GM19395 (cell line): ENCODE results near the gene SELENBP1.
"Not testable (repeated sequence)": the region's sequence is repeated elsewhere in the genome, so short reads cannot be mapped to it uniquely, and the experiment has no call there.

ENCODE experiments used
- ATAC-seq: cut with Tn5 transposase; IDR thresholded peaks from one replicate; pipeline ENCODE4 v1.9.1; 2021; ENCODE audit warnings: mild to moderate bottlenecking, moderate library complexity; ENCODE audit not compliant: unreplicated experiment

The SELENBP1 gene

DNA sequence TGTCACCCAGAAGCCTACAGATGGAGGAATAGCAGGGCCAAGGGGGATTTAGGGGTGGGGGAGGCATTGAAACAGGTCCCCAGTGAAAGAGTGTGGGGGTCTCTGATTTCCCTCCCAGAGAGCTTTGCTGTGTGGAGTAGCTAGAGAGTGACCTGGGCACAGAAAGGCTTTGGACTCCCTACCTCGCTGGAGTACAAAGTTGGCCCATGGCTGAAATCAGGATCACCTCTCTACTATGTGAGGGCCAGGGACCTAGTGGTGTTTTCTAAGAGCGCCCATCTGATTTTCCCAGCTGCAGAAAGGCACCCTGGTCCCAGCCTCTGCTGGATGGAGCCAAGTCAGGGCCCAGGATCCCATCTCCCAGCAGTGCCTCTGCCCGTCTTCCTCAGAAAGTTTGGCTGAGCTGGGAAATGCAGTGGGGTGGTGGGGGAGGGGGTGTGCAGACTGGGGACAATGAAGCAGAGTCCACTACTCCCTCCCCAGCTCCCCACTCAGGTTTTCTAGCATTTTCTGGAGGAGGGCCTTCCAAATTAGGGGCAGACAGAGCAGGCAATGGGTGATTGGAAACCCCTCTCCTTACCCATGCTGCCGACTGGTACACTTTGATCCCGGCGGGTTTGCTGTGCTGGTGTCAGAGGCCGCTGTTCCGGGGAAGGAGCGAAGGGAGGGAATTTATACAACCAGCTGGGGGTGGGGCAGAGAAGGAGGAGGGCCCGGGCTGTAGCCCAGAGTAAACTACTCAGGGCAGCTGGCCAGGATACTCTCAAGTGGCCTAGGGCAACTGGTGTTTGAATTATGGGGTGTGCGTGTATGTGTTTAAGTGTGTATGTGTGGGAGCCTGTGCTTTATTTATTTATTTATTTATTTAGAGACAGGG, at the start of gene SELENBP1:
SELENBP1 (minus strand) TSS at position 648 of the 877 bp plus-strand sequence; CDS start at position 584, 64 bp downstream.
- no peak for ATAC-seq

DNA sequence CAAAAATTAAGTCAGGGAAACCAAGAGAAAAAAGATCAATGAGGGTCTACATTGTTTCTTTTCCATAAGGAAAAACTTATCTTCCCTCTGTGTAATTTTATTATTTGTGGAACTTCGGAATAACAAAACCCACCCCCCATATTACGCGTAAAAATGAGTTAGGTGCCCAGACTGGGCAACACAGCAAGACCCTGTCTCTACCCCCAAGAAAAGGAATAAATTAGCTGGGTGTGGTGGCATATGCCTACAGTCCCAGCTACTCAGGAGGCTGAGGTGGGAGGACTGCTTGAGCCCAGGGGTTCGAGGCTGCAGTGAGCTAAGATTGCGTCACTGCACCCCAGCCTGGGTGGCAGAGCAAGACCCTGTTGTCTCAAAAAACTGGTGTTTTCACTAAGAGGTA, 47.3 kb upstream of the SELENBP1 start:
- ATAC-seq = no peak

DNA sequence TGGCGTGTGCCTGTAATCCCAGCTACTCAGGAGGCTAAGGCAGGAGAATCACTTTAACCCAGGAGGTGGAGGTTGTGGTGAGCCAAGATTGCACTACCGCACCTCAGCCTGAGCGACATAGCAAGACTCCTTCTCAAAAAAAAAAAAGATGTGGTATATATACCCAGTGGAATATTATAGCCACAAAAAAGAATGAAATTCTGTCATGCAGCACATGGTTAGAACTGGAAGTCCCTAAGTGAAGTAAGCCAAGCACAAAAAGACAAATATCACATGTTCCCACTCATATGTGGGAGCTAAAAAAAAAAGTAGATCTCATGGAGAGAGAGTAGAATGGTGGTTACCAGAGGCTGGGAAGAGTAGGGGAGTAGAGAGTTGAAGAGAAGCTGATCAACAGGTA, 45.6 kb upstream of the SELENBP1 start:
- ATAC-seq = no peak

GRCh38 chr1:151416231-151416630, 43.7 kb upstream of the SELENBP1 start:
- no peak for ATAC-seq

DNA sequence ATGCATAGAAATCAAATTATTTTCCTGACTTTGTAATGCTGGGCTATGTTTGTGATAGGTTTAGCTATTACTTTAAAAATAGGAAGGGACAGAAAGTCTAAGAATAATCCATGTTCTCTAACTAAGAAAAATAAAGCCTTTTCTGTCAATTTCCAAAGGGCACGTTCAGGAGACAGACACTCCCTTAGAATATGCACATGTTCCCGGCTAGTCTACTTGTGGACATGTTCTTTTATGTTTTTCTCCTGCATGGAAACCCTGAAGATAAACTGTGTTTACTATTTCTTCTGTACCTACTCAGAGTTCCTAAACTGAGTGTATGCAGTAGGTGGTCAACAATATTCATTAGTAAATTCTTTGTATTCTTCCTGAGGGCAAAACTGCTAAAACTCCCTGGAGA, 39.4 kb upstream of the SELENBP1 start:
- no peak for ATAC-seq

DNA sequence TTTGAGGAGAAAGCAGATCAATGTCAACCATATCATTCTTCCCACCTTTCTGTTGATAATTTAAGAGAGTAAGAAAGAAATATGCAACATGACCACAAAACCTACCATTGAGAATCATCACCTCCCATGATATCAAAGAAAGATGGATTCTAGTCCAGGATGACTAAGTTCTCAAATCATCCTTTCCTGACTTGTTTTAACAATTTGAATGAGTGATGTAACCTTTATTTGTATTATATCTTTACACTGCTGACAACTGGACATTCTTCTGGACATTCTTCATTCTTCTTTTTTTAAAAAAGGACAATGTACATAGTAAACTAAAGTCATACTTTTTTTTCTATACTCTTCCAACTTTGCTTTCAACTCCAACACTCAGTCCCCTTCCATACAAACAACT, 36.4 kb upstream of the SELENBP1 start:
- ATAC-seq = no peak

DNA sequence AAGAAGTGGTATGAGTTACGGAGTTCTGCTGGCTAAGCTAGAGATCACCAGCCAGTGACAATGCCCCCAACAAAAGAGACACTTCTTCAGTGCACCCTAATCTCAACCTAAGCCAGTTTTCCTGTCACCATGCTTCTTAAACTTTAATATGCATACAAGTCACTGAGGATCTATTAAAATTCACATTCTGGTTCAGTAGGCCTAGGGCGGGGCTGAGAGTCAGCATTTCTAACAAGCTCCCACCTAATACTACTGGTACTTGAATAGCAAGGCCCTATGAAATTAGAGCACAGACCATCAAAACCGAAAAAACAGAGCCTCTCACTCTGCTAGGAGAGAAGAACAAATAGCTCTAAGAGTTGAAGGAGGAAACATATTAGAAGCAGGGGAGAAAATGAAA, 34.8 kb upstream of the SELENBP1 start:
- no peak for ATAC-seq

DNA sequence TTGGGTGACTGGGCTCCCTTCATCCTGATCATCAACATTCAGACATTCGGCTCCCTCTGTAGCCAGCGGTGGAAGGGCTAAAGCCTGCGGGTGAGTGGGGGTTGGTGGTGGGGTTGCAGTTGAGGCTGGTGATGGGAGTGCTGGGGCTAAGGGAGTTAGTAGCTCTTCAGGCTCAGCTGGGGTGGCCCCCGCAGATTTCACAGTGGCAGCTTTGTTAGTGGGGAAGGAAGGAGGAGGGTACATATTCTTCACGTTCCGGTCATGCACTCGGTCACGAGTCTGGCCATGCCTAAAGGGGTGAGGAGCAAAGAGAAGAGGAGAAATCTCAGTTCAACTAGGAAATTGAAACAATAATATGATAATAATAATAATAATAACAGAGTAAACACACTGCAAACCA, 33.7 kb upstream of the SELENBP1 start:
- no peak for ATAC-seq

DNA sequence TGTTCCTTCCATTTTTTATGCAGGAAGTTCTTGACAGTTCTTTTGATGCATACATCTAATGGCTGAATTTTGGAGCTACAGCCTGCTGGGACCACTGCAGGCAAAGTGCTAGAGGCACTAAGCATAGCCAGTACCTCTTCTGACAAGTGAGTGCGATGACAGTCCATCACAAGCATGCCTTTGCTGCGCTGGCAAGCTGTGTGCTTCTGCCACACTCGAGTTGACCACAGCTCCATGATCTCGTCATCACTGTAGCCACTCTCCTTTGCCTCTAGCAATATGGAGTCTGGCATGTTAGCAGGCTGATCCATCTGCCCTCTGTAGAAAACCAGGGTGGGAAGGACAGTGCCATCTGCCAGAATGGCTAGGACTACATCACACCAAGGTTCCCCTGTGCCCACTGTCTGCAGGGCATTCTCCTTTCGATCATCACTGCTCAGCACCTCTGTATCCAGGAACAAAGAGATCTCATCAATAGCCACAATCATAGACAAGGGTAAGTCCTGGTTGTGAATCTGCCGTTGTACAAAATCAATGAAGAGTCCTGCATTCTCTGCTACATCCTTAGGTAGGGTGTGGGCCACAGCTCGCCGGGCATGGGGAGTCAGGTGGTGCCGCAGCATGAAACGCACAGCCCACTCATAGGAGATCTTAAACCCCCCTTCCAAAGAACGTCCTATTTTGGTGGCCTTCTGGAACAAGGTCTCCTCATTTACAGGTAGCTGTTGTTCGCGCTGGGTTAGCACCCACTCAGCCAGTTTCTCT, 32.9 kb upstream of the SELENBP1 start:
- no peak for ATAC-seq

- ATAC-seq = no peak
Measured at GRCh38 chr1:151403612-151404011, 31.1 kb upstream of the SELENBP1 start.

DNA sequence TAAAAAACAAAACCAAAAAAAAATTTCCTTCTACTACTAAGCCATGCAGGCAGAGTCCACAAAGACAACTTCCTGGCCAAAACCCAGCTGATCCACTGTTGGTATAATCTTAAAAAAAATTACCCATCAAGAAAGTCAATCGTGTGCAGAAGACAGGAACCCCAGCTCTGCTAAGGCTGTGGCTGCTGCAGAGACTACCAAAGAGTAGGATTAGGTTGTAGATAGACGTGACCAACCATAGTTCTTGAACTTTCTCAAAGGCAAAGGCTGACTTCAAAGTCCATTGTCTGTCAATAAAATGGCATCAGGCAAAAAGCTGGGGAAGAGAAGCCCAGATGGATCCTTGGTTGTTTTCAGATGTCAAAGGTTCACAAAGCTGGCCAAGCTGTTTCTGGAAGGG, 30.3 kb upstream of the SELENBP1 start:
- no peak for ATAC-seq

DNA sequence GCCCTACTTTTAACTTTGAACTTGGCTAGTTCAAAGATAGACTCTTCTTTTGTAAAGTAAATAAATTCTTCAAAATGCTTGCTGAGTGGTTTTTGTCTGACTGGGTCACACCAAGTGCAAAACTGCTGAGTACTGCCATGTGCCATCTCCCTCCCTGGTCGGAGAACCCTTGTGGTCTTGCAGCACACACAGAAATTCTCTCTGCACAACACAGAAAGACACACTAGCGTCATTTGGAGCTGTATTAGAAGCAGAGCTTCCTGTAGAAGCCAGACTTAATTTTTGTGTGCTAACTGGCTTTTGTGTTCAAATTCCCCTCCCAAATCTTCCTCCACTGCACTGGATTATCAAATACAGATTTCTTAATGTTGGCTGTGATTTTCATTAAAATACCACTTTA, 29.4 kb upstream of the SELENBP1 start:
- ATAC-seq = no peak

GRCh38 chr1:151401125-151401788, 28.8 kb upstream of the SELENBP1 start:
- ATAC-seq = no peak

DNA sequence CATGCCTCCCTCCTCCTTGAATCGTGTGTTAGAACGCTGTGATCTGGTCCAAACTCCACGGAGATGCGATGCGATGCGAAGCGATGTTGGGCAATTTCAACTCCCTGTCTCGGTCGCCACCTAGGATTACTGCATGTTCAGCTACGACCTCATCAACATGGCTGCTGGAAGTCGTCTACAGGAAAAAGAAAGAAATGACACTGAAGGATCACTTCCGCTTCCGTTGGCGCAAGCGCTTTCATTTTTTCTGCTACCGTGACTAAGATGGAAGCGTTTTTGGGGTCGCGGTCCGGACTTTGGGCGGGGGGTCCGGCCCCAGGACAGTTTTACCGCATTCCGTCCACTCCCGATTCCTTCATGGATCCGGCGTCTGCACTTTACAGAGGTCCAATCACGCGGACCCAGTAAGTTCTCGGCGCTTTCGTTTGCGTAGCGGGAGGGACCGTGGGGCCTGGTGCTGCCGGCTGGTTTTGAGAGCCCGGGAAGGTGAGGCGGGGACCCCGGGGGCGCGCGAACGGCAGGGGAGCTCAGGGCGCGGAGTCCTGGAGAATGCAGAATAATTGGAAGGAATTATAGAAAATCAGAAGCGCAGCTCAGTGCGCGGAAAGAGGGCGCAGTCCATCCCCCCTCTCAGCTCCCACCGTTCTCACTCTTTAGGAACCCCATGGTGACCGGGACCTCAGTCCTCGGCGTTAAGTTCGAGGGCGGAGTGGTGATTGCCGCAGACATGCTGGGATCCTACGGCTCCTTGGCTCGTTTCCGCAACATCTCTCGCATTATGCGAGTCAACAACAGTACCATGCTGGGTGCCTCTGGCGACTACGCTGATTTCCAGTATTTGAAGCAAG, 27.0 kb upstream of the SELENBP1 start, which contains the start of gene PSMB4:
PSMB4 (plus strand) TSS at position 250 of the 848 bp plus-strand sequence; CDS start at position 265, 15 bp downstream.
- peak; percentile 88 for ATAC-seq

GRCh38 chr1:151396265-151396664, 23.8 kb upstream of the SELENBP1 start:
- ATAC-seq = not testable (repeated sequence)

GRCh38 chr1:151393583-151393982, 21.1 kb upstream of the SELENBP1 start:
- no peak for ATAC-seq

DNA sequence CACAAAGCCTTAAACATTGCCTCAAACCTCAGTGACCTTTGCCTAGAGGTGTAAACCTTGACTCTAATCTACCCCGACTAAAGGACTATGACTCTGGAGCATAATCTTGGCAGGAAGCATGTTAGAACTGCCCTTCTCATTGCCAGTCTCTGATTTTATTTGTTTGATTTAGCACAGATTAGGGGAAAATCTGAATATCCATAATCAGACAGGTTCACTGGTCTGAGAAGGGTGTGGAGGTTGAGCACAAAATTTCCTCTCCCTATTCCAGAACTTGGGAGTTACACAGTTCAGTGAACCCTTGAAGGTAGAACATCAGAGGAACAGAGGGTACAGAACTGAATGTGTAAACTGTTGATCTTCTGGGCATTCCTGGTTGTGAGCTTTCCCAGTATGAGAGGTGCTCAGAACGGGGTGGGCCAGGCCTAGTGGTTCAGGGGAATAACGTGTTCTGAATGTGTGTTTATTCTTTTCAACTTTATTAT, 18.6 kb upstream of the SELENBP1 start:
- ATAC-seq = no peak

DNA sequence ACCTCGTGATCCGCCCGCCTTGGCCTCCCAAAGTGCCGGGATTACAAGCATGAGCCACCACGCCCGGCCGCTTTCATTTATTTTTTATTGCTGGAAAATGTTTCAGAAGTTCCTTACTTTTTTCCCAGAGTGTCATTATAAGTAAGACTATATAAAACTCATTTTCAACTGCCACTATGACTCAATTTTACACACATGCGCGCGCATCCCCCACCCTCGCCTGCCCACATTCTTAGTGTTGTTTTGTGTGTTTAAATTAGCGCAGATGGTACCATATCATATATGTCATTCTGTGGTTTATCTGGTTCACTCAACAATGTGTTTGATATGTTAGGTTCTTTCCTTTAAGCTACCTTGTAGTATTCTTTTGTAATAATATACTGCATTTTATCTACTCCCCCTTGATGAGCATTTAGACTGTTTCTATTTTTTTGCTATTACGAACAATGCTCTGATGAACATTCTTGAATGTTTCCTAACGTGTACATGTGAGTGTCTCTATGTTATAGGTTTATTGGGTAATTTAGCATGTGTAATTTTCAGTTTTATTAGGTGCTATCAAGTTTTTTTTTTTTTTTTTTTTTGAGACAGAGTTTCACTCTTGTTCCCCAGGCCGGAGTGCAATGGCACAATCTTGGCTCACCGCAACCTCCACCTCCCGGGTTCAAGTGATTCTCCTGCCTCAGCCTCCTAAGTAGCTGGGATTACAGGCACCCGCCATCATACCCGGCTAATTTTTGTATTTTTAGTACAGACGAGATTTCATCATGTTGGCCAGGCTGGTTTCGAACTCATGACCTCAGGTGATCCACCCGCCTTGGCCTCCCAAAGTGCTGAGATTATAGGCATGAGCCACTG, 17.9 kb upstream of the SELENBP1 start:
- ATAC-seq = not testable (repeated sequence)

DNA sequence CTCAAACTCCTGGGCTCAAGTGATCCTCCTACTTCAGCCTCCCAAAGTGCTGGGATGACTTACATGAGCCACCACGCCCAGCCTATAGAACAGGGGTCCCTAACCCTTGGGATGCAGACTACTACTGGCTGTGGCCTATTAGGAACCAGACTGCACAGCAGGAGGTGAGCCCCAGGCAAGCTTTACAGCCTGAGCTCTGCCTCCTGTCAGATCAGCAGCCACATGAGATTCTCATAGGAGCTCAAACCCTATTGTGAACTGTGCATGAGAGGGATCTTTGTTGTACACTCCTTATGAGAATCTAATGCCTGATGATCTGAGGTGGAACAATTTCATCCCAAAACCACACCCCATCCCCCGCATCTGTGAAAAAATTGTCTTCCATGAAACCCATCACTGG, 13.5 kb upstream of the SELENBP1 start:
- ATAC-seq = no peak
